HG03575 (cell line): ENCODE data around the gene KLF13.

Experiments used
- ATAC-seq: cut with Tn5 transposase; IDR thresholded peaks from one replicate; pipeline ENCODE4 v1.9.1; 2021; ENCODE audit not compliant: unreplicated experiment, insufficient number of reproducible peaks, low FRiP score; ENCODE audit errors: extremely low read depth

KLF13 gene

DNA sequence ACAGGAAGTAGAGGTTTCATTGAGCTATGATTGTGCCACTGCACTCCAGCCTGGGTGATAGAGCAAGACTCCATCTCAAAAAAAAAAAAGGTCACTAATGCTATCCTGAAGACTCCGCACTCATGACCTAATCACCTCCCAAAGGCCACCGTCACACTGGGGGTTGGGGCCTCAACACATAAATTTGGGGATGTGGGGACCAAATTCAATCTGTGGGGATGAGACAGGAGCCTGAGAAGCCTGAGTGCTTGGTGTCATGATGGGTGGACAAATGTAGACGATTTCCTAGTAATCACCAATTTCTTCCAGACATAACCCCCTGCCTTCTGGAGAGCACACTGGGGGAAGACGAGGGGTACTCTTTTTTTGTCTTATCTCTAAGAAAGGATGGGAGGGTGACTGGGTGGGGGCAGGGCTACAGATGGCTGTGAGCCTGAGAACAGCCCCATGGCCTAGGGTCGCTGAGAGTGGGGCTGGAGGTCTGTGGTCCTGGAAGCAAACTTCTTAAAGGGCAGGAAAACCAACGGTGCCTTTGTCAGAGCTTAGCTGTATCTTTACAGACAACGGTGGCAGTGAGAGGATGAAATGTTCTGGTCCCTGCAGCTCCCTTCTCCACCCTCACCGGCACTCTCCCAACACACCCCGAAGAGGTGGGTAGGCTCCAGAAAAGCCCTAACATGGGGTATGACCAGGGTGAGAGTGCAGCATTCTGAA is 16.6 kb upstream of the KLF13 start:
- no peak for ATAC-seq

DNA sequence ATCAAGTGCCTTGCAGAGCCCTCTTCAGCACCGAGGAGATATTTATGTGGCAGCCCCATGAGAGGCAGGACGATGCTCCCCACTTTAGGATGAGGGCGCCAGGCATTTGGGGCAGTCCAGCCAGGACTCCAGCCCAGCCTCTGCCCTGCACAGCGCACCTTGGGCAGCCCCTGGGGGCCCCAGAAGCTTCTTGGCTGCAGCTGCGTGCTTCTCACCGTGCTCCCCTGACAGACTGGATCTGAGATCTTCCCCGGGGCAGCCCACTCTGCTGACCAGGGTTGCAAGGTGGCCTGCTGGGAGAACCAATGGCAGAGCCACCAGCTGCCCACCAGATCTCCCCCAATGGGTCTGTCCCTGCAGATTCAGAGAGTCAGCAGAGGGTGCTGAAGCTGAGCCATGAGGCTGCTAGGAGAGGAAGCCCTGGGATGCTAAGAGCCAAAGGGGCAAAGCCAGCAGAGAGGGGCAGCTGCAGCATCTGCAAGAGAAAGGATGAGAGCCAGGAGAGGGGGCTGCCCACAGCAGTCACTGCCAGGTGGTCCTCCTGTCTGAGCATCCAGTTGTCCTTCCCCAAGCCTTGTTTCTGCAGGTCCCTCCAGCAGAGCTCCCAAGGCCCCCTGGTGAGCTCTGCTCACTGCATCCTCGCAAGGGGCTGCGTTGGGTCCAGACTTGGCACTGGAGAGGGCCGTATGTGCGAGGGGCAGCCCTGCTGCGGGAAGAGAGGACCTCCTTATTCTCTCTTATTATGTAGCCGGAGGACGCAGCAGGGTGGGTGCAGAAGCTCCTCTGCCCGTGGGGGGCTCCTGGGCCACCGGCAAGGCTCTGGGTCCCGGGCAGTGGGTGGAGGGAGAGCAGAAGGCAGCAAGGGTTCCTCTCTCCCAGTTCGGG is 14.7 kb upstream of the KLF13 start:
- ATAC-seq = no peak

DNA sequence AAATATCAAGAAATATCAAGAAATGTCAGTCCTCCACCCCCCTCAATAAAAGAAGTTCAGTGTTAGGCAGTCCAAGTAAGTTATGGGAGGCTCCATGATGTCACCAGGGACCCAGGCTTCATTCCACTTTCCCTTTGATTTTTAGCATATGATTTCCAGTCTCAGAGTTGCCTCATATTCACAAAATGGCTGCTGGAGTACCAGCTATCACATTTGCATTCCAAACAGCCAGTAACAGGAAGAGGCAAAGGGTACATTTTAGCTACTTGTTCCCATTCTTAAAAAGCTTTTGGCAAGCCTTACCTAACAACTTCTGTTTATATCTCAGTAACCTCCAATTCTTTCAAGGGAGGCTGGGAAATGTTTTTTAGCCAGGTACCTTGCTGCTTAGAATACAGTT is 13.4 kb upstream of the KLF13 start:
- no peak for ATAC-seq

DNA sequence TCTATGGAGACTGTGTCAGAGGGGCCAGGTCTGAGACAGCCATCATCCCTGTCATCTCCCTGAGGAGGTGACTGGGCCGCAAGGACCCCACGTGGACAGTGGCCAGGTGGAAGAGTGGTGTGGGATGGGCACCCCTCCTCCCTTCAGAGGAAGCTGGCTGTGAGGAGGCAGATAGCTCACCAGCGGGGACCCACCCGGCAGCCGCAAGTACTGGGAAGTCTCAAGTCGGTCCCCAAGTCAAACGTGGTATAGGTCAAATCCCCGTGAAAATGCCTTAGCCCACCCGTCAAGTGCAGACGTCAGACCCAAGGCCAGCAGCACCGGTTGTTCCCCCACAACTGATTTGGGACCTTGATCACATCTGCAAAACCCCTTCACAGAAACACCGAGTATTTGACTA is 12.3 kb upstream of the KLF13 start:
- no peak for ATAC-seq

DNA sequence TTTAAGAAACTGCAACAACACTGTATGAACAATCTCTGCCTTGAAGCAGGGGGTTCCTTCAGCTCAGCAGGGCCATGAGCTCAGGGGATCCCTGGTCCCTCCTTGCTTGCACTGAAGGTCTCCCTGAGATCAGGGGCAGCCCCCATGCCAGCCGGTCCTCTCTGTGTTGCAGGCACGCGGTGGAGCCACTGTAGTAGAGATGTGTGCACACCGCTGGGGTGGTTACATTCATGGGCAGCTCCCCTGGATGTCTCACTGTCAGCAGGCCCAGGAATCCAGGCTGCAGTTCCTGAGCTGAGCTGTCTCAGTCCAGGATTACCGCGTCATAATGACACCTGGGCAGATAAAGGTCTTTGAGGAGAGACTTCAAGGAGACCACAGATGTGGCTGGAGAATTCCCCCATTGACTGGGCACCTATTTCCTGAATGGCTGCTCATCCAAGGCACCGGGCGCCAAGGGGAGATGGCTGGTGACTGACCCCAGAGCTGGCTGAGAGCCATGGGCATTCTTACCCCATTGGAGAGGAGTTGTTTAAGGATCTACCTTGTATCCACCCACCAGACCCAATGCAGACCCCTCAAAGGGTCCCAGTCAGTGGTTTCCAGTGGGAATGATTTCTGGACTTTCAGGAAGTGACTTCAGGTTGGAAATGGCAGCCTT is 10.4 kb upstream of the KLF13 start:
- ATAC-seq = no peak

DNA sequence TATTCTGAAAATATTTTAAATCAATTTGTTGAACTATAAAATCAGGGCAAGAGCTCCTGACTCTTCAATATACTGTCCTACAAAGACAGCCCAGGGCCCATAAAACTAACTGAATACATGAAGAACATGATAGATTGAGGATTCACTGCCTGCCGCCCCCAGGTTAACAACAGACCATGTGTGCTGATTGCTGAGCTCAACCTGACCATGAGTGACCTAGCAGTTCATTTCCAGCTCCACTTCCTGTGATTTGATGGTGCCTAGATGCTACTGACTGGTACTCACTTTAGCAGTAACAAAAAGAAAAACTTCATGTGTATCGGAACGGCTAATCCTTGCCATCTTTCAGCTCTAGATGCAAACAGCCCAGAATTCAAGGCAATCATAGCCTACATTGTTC is 9.6 kb upstream of the KLF13 start:
- ATAC-seq = no peak

DNA sequence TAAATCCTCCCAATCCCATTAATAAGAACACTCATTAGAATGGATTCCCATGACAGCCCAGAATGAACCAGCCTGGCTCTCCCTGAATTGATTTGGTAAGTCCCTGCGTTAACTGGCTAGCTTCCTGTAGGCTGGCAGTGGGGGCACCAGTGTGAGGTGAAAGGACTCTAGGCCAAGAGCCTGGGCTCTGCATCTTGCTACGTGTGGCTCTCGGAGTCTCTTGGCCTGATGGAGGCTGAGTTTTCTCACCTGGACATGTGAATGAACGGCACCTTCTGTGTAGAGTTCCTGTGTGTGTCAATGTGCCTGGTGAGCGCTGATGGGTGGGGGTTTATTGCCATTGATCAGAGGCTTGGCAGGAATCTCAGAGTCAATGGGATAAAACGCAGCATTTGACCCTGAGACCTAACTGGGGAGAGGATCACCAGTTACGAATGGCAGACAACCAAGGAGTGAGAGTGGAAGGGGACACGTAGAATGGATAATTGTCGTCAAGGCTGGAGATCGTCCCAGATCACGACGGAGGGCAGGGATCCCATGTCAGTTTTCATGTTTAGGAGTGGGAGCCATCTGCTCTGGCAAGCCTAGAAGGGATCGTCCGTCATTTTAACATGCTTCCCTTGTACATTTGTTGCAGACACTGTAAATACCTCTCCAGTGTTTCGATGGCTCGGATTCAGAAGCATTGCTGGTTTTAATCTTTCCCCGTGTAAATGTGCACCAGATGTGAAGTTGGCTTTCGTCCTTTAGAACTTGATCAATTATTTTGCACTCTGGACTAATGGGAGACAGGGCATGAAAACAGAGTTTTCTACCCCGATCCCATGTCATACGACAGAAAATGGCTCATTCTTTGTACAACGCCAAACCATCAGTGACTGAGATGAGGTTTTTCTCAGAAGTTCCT is 9.0 kb upstream of the KLF13 start:
- no peak for ATAC-seq

DNA sequence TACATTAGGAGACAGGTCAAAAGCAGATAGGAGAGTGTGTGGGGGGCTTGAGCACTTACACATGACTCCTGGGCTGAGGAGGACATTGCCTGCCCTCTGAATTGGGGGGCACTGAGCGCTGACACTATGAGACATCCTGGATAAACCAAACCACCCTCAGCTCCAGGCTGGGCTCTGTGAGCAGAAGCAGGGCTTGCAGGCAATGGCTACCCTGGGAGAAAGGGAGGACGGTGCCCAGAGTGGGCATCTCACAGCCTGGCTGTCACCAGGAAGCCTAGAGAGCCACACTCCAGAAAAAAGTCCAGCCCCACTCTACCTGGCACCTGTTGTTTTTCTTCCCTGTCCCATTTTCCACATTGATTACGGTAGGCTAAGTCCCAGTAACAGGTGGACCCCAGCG is 8.2 kb upstream of the KLF13 start:
- ATAC-seq = no peak

DNA sequence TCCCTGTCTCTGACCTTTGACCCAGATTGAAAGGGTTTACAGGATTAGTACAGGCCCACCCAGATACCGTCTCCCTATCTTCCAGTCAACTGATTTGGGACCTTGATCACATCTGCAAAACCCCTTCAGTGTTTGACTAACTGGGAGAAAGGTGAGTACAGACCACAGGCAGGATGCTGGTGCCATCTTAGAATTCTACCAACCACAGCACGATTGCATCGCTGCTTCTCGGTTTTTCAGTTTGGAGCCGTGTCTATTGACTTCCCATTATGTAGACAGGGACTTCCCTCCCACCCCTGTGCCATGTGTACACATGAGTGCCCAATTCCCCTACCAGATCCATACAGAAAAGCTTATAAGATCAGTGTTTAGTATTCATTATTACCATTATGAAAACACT is 6.6 kb upstream of the KLF13 start:
- ATAC-seq = no peak

DNA sequence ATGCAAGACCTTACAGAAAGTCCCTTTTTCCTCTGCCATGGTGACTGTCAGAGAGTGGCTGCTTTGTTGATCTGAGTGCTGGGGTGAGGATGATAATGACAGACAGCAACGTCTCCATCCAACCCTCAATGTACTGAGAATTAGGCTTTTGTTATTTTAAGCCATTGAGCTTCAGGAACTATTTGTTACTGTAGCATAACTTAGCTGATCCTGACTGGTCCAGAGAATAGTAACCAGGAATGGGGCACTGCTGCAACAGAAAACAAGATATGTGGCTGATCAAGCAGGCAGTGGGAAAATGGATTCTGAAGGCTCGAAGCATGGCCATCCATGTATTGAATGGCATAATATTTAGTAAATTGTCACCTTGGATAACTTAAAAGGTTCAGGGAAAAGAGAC is 5.2 kb upstream of the KLF13 start:
- ATAC-seq = no peak

DNA sequence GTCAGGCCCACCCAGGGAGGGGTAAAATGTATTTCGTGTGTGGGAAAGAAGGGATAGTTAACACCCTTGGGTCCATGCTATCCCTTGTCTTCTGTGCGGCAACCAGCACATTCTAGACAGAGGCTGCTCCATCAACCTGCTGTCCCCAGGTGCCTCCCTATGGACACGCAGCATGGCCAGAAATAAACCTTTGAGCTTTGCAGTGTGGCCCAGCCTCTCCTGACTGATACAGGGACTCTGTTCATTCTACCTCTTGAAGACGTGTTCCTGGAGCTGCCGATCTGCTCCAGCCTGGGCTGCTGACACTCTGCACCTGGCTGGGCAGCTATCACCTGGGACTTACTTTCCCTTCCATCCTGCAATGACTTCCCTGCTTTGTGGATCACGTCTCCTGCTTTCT is 4.1 kb upstream of the KLF13 start:
- no peak for ATAC-seq

DNA sequence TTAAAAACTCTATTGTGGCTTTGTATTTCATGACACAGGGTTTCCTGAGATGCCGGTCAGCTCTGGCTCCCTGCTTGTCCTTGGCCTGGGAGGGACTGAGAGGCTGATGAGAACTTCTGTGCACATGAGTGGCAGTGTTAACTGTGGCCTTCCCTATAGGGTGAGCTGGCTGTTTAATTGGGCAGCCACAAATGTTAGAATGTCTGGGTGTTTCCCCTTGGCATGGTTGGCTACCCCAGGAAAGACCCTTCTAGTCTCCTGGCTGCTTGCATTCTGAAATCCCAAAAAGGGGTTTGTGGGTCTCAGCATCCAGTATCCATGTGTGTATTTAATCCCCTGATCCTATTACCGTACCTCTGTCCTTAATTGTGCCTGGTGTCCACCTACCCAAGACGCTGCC is 3.0 kb upstream of the KLF13 start:
- ATAC-seq = no peak

DNA sequence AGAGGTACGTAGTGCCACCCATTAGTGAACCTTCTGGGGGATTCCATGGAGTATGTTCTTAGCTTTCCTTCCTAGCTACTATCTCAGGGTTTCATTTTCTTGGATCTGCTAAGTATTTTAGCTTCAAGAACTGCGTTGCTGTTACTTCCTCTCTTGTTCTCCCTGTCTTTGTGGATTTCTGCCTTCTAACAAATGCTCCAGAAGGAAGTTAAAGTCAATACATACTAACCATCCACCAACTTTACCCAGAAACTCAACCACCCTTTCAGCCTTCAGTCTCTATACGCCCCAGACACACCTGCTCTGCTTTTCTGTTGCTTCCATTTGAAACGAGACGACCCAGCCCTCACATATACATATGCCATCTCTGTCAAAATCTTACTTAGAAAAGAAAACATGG is 2.4 kb upstream of the KLF13 start:
- ATAC-seq = no peak

DNA sequence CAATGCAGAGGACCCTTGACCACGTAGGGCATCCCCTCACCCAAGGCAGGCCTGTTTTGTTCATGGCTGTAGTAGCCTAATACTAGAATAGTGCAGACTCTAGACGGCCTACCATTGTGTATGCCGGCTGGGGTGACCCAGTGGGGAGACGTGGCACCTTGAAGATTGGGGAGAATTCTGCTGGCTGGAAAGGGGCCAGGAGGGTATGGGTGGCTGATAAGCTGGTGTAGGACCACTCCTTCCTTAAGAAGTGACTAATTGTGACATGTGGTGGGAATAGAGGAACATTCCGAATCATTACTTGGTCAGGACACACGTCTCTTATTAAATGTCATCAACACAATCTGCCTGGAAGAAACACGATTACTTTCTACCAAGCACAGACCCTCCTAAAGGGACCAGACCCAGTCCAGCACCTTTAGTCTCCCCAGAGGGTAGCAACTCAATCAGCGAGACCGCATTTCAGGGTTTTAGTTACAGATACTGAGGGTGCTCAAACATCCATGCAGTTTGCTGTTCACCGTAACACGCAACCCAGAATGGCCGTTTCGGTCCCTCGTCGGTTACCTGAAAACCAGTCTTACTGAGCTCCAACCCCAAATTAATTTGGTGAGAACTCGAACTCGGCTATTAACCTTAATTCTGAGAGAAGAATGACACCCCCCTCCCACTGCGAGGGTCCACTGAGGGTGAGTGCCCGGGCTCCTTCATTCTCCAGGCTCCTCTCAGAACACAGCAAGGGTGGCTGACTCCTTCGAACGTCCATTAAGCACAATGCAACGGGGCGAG is 1.6 kb upstream of the KLF13 start:
- no peak for ATAC-seq

DNA sequence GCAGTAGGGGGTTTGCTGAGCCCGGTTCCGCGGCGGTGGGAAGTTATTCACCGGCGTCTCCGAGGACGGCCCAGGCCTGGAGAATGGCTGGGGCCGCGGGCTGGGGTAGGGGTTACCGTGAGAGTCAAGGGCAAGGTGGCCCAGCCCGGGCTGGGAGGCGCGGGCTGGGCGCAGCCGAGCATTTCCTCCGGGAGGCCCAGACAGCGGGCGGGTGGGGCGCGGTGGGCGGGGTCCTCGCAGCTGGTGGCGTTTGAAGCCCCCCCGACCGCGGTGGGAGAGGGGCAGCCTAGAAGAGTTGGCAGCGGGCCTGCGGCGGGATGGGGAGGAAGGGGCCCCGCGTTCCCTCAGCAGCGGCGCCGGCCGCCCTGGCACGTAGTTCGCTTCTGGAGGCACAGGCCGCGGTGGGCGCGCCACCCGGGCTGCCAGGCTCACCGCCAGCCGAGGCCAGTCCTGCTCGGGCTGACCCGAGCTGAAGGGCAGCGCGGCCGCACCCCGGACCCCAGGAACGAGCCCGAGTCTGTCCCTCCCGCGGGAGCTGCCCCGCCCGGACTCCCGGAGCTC is 960 bp upstream of the KLF13 start:
- no peak for ATAC-seq

DNA sequence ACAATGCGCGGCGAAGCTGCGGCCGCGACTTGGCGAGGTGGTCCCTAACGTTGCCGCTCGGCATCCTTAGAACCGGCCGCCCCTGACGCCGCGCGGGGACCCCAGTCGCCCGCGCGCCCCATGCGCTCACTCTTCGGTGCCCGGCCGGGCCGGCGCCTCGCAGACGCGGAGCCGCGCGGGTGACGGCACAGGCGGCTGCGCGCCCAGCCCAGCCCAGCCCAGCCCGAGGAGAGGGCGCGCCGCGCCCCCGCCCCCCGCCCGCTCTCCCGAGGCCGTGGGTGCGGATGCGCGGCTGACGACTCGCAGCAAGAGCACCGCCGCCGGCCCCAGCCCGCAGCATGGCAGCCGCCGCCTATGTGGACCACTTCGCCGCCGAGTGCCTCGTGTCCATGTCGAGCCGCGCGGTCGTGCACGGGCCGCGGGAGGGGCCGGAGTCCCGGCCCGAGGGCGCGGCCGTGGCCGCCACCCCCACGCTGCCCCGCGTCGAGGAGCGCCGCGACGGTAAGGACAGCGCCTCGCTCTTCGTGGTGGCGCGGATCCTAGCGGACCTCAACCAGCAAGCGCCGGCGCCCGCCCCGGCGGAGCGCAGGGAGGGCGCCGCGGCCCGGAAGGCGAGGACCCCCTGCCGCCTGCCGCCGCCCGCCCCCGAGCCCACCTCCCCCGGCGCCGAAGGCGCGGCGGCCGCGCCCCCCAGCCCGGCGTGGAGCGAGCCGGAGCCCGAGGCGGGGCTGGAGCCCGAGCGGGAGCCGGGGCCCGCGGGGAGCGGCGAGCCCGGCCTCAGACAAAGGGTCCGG is 437 bp downstream of the KLF13 start:
- ATAC-seq = no peak

DNA sequence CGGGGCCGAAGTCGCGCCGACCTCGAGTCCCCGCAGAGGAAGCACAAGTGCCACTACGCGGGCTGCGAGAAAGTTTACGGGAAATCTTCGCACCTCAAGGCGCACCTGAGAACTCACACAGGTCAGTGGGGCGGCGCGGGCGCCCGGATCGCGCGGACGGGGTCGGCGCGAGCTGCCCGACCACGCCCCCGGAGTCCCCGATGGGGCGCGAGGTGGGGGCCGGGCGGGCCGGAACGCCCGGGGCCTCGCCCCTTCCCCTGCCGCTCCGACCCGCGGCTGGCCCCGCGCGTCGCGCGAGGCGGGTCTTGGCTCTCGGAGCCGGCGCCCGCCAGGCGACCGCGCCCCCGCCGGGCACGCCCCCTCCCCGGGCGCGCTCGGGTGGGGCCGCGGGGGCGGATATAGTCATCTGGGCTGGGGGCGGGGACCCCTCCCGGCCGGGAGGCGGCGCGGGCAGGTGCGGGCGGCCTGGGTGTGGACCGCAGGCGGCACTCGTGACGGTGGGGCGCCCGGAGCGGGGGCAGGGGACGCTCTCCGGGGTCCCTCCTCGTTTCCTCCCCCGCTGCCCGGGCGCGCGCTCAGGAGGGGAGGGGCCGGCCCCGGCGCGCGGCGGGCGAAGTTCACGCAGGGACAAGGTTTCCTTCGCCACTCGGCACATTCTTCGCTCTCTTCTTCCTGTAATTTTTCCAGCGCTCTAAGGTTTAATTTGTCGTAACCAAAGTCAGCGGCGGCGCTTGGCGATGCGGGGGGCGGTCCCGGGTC is 1.2 kb downstream of the KLF13 start:
- no peak for ATAC-seq
